GM12875 (cell line): ENCODE results near the gene CFTR.

Experiments
- H3K4me3 ChIP-seq: one replicate; pipeline ENCODE4 v1.5.1; 2011; ENCODE audit warnings: low read depth, low read length, control low read depth
- CTCF ChIP-seq: IDR thresholded peaks from 2 replicates; pipeline ENCODE4 v1.5.1; 2011; ENCODE audit warnings: low read depth, mild to moderate bottlenecking, control low read depth, inconsistent platforms, low read length, moderate library complexity, borderline replicate concordance; ENCODE audit not compliant: insufficient read depth

CFTR gene

GRCh38 chr7:117631652-117632051 is 151.8 kb downstream of the CFTR start:
- no peak for TF ChIP-seq CTCF
- H3K4me3 ChIP-seq = no peak overlapping the region

- no peak for TF ChIP-seq CTCF
- no peak overlapping the region for H3K4me3 ChIP-seq
Observed at GRCh38 chr7:117637937-117638336, 158.1 kb downstream of the CFTR start.

GRCh38 chr7:117639966-117640365 is 160.1 kb downstream of the CFTR start:
- no peak overlapping the region for H3K4me3 ChIP-seq
- TF ChIP-seq CTCF = no peak

- no peak for TF ChIP-seq CTCF
- no peak overlapping the region for H3K4me3 ChIP-seq
Observed at GRCh38 chr7:117640465-117640864, 160.6 kb downstream of the CFTR start.

- no peak for TF ChIP-seq CTCF
- no peak overlapping the region for H3K4me3 ChIP-seq
Observed at GRCh38 chr7:117645481-117646165, 165.8 kb downstream of the CFTR start.

GRCh38 chr7:117648203-117648866 is 168.5 kb downstream of the CFTR start:
- H3K4me3 ChIP-seq = no peak overlapping the region
- TF ChIP-seq CTCF = no peak
